ENCODE data around the gene RAMP1.

DNA sequence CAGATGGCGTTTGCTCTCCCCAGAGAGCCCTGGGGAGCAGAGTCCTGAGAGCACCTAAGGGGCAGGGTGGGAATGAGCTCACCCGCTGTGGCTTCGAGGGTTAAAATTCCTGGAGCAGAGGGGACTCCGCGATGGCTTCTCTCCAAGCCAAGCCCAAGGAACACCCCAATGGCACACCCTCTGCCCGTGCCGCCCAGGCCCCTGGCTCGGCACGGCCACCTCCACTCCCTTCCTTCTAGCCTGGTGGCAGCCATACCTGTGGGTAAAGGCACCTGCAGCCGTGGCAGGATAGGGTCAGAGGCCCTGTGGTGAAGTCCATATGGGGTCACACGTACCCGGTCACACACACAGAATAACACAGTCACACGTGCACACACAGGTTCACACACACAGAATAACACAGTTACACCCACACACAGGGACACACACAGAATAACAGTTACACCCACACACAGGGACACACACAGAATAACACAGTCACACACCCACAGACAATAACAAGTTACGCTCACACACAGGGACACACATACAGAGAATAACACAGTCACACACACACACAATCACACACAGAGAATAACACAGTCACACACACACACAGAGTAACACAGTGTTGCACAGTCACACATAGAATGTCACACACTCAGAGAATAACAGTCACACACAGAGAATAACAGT is 50.5 kb downstream of the RAMP1 start:
- TF ChIP-seq, protein P1, sequence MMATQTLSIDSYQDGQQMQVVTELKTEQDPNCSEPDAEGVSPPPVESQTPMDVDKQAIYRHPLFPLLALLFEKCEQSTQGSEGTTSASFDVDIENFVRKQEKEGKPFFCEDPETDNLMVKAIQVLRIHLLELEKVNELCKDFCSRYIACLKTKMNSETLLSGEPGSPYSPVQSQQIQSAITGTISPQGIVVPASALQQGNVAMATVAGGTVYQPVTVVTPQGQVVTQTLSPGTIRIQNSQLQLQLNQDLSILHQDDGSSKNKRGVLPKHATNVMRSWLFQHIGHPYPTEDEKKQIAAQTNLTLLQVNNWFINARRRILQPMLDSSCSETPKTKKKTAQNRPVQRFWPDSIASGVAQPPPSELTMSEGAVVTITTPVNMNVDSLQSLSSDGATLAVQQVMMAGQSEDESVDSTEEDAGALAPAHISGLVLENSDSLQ (IDR thresholded peaks at IDR 0.05), result no peak
- no peak for TF ChIP-seq BHLHE40 (IDR thresholded peaks at IDR 0.05; ENCODE audit: borderline replicate concordance)
- no peak for TF ChIP-seq SP1 (IDR thresholded peaks at IDR 0.05)
- no peak for TF ChIP-seq HDGF (IDR thresholded peaks at IDR 0.05; ENCODE audit: borderline replicate concordance)
- no peak for TF ChIP-seq L3MBTL2 (conservative IDR thresholded peaks at IDR 0.05)
- no peak for TF ChIP-seq FOXM1 (IDR thresholded peaks at IDR 0.05; ENCODE audit: borderline replicate concordance)
- TF ChIP-seq FOXK2 (IDR thresholded peaks at IDR 0.05), result no peak
- no peak for TF ChIP-seq CTBP1 (IDR thresholded peaks at IDR 0.05; ENCODE audit: borderline replicate concordance)
- TF ChIP-seq ELF4 (IDR thresholded peaks at IDR 0.05), result no peak
- no peak for TF ChIP-seq FOXA1 (IDR thresholded peaks at IDR 0.05)
- no peak for TF ChIP-seq NFRKB (IDR thresholded peaks at IDR 0.05)
- TF ChIP-seq SUZ12 (IDR thresholded peaks at IDR 0.05), result no peak
- no peak for TF ChIP-seq TARDBP (IDR thresholded peaks at IDR 0.05)

Data from HEK293T (cell line).